Measurements from ENCODE around the gene GSC2. TPM values are rescaled to one million over a fixed set of nuclear protein-coding genes. Genes with fewer than 3 reads are reported as not detected.

Gene GSC2
- total RNA-seq, 1 donor from 2014 or later: not detected

DNA sequence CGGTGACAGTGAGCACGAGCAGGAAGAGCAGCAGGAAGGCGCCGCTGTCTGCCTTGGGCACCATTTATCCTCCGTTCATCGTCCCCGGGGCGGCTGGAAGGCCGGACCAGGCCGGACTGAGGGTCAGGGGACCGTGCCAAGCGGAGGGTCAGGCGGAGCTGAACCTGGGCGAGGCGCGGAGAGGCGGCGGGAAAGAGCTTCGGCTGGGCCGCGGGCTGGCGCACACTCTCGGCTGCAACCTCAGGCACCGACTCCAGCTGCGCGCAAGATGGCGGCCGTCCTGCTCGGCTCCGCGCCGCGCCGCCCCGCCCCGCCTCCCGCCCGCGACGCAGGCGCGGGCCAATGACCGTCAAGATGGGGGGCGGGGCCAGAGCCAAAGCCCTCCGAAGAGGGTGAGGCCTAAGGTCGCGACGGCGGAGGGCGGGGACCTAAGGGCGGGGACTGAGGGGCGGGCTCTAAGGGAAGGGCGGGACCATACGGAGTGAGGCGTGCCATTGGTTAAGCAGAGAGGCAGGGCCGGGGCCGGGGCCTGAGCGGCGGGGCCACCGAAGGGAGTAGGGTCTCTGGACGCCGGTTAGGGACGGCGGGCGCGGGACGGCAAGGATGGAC, 27.8 kb downstream of the GSC2 start, which contains the start of gene DGCR2:
Gene DGCR2 (minus strand): TSS at position 270 of the 609 bp plus-strand sequence. CDS start 206 bp downstream, at position 64.
- DNase-seq (ENCODE audit: extremely low read depth, low read depth, low spot score): peak; percentile 54

DNA sequence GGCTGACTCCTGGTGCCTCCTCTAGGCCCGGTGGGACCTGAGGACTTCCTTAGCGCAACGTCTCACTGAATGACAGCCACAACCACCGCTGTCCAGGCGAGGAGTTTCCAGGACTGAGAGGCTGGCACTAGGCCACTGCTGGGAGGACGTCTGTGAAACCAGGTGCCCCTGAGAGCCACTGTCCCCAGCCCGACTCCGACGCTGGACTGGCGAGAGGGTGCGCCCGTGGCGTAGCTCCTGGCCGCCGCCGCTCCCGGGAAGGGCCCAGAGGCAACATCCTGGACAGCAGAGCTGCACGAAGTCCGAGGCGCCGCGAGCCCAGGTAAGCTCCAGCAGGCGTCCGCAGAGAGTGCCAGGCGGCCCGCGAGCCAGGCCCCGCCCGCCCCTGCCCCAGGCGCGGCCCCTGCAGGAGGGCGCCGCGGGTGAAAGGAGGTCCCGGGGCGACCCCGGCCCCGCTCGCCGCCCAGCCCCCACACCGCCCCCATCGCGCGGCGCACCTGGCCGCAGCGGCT, 28.4 kb downstream of the GSC2 start:
- DNase-seq (ENCODE audit: extremely low read depth, low read depth, low spot score): no peak

DNA sequence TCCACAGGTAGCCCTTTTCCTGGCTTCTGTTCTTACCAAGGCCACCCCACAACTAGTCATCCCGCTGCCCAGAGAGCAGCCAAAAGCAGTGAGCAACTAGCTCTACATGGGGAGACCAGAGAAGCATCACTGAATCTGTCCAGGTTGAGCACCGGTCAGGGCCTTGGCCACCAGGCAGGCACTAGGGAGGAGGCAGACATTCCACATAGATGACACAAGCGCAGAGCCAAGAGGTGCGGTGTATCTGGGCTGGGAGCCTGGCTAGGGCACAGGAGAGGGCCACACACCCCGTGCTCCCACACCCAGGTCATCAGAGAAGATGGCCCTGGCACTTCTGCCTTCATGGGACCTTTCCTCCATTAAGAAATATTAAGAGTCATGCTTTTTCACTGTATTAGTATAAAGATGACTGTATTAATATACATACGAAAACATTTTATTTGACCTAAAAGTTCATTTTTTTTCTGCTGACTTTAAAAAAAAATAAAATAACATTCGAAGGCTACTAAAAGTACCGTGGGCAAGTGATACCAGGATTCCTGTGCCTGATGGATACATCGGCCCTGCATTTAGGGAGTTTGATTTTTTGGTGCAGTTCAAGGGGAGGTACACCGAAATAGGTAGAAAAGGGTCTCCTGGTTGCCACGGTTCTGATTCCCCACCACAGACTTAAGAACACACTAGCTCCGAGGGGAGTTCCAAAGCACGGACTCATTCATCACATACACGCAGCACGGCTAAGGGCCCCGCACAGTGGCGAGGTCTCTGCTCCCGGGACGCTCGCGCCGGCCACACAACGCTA, 29.1 kb downstream of the GSC2 start:
- no peak for DNase-seq (ENCODE audit: extremely low read depth, low read depth, low spot score)

DNA sequence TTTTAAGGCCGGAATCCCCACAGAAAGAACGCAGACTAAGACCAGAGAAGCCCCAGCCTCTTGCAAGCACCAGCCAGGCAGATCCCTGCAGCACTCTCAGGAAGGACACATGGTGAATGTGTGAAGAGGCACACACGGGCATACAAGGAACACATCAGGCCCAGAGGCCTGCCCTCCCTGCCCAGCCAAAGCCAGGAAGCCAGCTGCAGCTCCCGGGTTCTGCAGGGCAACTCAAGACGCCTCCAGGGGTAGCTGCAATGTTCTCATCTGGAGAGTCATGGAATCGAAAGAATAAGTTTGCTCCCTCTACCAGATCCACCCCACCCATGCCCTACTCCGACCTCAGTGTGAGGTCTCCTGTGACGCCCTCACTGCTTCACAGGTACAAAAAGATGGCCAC, 30.1 kb downstream of the GSC2 start:
- DNase-seq (ENCODE audit: extremely low read depth, low read depth, low spot score): no peak

DNA sequence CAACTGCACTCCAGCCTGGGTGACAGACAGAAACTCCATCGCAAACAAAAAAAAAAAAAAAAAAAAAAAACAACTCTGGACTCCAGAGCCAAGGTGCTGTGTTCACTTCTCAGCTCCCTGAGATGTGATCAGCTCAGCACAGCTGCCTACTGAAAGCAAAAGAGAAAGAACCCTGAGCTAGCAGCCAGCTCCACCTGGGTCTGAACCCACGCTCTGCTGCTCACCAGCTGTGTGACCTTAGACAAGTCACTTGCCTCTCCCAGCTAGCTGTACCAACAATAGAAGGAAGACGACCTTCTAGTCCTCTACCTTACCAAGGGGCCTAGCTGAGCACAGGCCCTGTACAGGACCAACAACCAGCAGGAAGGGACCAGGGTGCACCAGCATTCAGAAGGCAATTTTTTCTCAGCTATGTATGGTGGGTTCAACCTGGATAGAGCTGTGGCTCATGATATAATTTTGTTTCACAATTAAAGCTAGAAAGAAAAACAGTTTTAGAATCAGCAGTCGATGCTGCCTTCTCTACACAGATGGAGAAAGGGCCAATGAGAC, 31.7 kb downstream of the GSC2 start:
- DNase-seq (ENCODE audit: extremely low read depth, low read depth, low spot score): no peak

DNA sequence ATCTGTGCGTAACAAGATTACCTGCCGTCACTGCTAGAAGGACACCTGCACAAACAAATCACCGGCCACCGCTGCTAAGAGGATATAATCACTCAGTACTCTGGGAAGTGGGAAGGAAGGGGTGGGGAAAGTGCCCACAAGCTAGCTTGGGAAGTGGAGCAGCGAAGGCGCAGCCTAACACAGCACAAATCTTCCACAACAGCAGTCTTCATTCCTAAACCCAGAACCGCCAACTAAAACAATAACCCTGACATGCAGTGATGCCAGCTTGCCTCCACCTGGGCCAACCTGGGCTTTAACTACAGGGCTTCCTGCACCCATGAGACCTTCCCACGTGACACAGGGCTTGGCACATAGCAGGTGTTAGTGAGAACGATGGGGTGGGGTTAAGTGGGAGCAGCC, 33.0 kb downstream of the GSC2 start:
- no peak for DNase-seq (ENCODE audit: extremely low read depth, low read depth, low spot score)

DNA sequence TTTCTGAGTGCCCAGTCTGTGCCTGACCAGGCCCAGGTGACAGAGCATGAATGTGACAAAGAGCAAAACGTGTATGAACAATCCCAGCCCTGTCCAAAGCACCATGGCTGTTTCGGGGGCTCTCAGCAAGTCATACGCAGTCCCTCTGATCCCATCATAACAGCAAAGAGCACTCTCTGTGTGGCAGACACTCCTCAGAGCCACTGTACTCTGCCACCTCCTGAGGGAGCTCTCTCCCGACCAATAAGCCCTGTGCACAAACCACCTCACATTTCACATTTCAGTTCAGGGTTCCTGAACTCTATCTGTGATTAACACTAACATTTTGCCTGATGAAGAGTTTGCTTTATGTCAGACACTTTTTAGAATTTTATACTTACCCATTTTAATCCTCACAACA, 34.5 kb downstream of the GSC2 start:
- DNase-seq (ENCODE audit: extremely low read depth, low read depth, low spot score): no peak

DNA sequence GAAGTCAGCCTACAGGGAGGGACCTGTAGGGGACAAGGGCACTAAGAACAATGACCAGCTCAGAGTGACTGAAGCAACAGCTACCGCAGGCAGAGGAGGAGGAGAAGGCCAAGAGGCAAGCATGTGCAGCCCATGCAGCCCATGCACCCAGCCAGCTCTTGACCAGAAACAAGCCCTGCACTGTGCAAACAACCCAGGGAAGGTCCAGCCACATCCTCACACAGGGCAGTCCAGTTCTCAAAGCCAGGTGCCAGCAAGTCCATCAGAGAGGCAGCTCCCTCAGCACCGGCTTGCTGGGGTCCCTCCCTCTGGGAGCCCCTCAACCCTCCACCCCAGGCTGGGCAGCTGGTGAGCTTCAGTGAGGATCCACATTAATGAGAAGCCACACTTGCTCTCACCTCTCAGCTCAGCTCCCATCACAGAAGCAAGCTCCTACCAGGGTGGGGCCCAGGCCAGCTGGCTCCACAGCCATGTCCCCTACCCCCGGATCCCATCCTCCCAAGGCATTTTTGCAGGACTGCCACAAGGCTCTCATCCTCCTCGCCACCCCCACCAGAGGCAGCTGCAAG, 35.0 kb downstream of the GSC2 start:
- no peak for DNase-seq (ENCODE audit: extremely low read depth, low read depth, low spot score)

DNA sequence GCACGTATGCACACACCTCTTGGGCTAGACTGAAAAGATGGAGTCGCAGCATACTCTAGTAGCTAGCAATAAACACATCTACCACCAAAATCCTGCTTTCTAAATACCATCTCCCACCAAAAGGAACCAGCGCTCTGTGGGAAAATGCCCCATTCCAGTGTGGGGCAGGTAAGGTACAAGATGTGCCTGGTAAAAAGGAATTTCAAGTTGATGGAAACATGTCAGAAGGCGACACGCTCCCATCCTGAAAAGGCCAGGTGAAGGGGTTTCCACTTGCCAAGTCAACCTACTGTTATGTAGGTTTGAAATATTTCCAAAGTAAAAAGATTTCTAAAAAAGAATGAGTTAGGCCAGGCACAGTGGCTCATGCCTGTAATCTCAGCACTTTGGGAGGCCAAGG, 36.7 kb downstream of the GSC2 start:
- no peak for DNase-seq (ENCODE audit: extremely low read depth, low read depth, low spot score)

DNA sequence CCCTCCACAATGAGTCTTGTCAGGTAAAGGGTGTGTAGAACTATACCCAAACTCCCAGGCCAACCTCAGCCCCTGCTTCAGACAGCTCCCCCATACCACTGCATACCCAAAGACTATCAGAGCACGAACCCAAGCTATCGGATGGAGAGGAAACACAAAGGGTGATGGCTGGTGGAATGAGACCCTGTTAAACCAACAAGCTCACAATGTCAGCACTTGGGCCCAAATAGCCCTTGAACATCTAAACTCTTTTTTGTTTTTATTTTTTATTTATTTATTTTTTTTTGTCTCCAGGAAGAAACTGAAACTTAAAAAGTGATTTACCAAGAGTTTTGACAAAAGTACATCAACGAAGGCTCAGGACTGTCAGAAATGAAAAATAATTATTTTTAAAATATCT, 38.5 kb downstream of the GSC2 start:
- no peak for DNase-seq (ENCODE audit: extremely low read depth, low read depth, low spot score)

DNA sequence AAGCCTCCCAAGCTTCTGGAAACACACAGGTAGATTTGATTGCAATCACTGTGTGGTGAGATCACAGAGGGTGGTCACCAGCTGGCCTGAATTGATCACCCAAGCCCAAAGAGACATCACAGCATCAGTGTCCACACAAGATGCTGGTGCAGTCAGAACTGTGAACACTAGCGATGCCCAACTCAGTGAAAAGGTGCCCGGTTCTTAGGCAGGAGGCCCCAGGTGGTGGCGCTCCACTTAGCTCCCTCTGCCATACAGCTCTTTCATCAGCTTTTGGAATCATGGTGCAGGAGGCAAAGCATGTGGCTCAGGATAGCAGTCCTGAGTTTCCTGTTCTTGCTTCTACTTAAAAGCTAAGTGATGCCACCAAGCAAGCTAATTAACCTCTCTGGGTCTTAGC, 39.0 kb downstream of the GSC2 start:
- no peak for DNase-seq (ENCODE audit: extremely low read depth, low read depth, low spot score)

DNA sequence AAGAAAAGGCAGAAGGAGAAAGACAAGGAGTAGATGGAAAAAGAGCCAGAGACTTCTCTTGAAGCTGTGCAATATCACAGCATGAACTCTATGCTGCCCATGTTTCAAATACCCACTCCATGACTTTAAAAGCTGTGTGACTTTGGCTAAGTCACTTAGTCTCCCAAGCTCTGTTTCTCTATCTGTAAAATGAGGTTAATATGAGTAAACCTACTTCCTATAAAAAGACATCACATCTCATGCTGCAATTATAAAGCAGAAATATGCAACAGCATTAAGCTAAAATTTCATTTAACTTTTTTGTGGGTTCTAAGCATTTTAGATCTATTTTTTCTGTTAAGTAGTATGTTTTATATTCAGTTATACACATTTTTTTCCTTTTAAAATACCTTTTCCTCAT, 39.4 kb downstream of the GSC2 start:
- no peak for DNase-seq (ENCODE audit: extremely low read depth, low read depth, low spot score)

DNA sequence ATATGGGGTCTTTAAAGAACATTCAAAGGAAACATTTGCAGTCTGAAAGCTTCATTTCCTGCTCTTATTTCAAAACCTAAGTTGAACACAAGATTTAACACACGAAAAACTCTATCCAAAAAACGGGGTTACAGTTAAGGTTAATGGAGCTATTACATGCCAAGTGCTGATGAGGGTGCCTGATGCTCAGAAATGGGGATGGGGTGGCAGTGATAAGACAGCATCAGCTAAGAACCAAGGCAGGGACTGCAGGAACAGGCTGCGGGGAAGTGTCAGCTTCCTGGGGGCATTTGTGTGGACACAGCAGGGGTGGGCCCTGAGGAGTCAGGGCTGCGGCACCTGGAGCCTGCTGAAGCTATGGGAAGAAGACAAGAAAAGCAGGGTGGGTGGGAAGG, 40.0 kb downstream of the GSC2 start:
- DNase-seq (ENCODE audit: extremely low read depth, low read depth, low spot score): no peak

DNA sequence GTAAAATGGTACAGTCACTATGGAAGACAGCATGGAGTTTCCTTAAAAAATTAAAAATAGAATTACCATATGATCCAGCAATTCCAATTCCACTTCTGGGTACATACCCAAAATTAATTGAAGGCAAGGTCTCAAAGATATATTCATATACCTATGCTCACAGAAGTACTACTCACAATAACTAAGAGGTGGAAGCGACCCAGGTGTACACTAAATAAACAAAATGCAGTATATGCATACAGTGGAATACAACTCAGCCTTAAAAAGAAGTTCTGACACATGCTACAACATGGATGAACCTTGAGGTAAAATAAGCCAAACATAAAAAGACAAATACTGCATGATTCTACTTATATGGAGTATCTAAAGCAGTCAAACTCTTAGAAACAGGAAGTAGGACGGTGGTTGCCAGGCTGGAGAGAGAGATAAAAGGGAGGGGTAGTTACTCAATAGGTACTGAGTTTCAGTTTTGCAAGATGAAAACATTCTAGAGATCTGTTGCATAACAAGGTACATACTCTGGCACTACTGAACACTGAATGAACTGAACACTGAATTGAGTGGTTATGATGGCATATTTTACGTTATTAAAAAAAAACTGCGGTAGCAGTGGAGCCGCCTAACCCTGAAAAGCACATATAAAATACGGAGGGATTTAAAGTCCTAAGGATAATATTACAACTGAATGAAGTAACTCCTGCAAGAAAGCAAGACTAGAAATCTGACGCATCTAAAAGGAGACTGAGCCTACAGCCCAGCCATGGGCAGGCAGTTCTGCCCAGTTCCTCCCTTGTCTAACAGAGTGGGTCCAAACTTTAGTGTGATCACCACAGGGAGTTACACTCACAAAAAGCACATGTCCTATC, 40.7 kb downstream of the GSC2 start:
- no peak for DNase-seq (ENCODE audit: extremely low read depth, low read depth, low spot score)

DNA sequence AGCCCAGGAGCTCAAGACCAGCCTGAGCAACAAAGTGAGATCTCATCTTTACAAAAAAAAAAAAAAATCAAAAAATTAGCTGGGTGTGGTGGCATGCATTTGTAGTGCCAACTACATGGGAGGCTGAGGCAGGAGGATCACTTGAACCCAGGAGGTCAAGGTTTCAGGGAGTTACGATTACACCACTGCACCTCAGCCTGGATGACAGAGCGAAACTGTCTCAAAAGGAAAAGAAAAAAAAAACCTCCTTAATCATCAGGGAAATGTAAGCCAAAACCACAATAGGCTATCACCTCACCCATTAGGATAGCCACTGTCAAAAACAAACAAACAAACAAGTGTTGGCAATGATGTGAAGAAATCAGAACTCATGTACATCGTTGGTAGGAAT, 41.3 kb downstream of the GSC2 start:
- no peak for DNase-seq (ENCODE audit: extremely low read depth, low read depth, low spot score)

DNA sequence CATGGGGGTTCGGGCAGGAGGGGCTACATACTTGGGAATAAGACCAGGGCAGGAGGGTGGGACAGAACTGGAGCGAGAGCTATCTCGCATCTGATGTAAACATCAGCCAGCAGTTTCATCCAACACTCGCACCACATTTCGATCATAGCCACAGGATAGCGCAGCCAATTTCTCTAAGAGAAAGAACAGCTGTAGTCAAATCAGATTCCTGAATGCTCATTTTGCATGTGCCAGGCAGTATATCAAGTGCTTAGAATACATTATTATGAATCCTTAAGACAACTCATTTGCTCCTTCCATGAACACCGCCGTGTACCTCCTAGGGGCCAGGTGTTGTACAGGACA, 42.4 kb downstream of the GSC2 start:
- DNase-seq (ENCODE audit: extremely low read depth, low read depth, low spot score): no peak

DNA sequence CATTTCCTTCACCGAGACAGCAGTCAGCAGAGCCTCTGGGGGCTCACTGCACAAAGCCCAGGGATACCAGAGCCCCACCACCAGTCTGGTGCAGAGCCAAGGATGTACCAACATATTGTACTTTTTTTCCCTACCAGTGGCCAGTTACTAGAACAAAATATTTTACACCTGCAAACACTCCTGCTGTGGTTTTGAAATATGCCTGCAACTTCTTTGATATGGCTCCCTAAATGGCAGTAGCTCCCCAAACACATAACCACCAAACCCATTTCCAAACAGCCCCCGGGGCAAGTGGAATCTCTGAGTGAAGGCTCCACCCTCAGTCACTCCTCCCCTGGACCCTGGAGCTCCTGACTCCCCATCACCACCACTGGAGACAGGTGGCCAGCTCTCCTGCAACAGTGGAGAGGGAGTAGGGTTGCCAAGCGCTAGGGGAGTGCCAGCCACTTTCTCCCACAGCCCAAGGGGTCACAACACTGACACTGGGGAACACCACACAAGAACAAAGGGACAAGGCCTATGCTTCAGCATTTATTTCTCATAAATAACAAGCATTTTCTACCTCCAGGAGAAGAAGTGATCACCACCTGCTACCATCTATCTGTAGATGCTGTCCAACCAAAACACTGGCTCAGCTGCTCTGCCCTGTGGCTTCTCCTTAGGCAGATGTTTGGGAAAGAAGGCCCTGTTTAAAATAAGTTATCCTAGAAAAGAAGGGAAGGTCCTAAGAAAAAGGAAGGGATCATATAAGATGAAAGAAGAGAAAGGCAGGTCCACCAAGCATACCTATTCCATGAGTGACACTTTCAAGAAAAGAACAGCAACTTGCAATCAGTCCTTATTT, 43.0 kb downstream of the GSC2 start:
- DNase-seq (ENCODE audit: extremely low read depth, low read depth, low spot score): no peak

DNA sequence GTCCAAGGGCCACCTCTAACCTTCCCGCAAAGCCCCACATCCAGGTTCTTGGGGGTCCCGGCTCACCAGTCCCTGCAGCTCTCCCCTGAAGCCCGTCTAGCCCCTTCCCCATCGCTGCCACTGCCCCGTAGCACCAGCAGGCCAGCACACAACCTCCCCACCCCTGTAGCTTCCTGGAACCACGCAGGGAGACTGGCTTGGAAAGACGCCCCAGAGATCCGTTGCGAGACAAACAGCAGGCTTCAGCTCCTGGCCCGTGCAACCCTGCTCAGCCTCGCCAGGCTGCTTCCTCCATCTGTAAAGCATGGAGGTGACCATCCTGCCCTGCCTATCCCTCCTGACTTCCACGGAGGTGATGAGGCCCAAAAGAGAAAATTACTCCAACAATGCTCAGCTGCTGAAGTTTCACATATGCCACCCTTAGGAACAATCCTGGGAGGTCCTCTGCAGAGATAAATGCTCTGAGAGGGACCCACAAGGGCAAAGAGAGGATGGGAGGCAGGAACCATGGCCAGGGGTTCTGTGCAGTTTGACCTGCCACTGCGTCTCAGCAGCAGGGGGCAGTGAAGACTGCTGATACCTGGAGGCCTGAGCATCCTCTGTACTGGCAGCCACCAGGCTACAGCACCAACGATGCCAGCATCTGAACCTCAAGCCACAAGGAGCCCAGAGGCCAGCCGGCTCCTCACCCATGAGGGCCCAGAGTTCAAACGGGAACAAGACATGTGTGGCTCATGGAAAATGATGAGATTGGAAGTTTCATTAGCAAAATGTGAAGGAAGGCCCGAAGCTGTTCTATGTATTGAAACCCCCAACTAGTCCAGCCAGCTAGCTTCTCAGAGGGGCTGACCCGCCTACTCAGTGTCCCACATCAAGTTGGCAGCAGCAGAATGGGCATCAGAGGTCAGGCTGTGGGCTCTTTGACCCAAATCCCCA, 44.0 kb downstream of the GSC2 start:
- DNase-seq (ENCODE audit: extremely low read depth, low read depth, low spot score): no peak

DNA sequence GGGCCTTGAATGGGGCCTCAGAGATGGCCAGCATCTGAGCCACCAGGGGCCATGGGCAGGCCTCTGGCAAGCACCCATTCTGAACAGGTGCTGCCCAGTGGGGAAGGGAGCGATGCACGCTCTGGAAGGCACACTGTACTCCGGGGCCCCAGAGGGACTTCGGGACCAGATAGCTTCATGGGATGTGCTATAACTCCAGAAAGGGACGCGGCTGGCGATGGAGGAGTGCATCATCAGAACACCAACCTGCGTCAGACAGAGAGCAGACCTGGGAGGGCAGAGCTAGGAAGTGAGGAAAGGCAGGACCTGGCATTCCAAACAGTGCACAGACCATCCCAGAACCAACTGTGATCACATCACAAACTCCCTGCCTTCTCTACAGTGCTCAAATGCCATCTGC, 44.6 kb downstream of the GSC2 start:
- no peak for DNase-seq (ENCODE audit: extremely low read depth, low read depth, low spot score)
